A549 (cell line): ENCODE data around the gene ARID5A.

Experiments
- ESRRA ChIP-seq: fragments of 150-350 bp; IDR thresholded peaks from 2 replicates; pipeline ENCODE4 v1.6.1; 2014; ENCODE audit warnings: mild to moderate bottlenecking, low read length, borderline replicate concordance
- JUN ChIP-seq, 2 experiments: fragments of >200 bp; sonication (Bioruptor Twin); formaldehyde crosslinking; IDR thresholded peaks; 2 replicates in 1 of 2; 3 replicates in 1 of 2; pipeline ENCODE4 v1.6.1; 2016 to 2017
- SREBF2 ChIP-seq: fragments of 450-650 bp; IDR thresholded peaks from 2 replicates; pipeline ENCODE4 v1.6.1; 2014; ENCODE audit warnings: mild to moderate bottlenecking, moderate library complexity

DNA sequence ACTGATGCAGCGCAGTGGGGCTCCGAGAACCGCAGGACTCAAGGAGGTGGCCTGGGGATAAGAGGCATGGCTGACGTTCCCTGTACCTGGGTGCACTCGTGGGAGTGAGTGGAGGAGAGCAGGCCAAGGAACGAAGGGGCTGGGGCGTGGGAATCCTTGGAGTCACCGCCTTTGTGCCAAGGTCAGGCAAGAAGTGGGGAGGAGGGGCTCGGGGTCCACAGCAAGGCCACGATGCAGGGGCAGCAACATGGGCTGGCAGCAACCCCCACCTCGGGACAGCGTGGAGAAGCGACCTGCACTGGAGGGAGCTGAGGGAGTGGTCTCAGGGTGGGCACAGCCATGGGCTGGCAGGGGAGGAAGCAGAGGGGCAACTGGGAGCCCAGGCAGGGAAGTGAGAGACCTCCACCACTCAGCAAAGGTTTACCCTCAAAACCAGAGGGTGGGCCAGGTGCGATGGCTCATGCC, 18.6 kb downstream of the ARID5A start:
- no peak for TF ChIP-seq JUN (IDR thresholded peaks at IDR 0.05)
- TF ChIP-seq ESRRA = no peak
- TF ChIP-seq SREBF2 = no peak
